RWPE2 (cell line): ENCODE results near the gene DDOST.

Source experiments
- ATAC-seq: fragments of 200-7000 bp; cut with Tn5 transposase; 3 replicates; pipeline ENCODE4 v1.9.1; 2021; ENCODE audit warnings: low read depth
- DNase-seq: peaks from one replicate; pipeline ENCODE4 v3.0.0-alpha.2; 2020; ENCODE audit warnings: low spot score
- H3K27ac ChIP-seq: fragments of 450-650 bp; 2 replicates; pipeline ENCODE4 v1.5.1; 2017; ENCODE audit warnings: mild to moderate bottlenecking; ENCODE audit not compliant: poor library complexity, severe bottlenecking
- H3K27me3 ChIP-seq: fragments of 250-450 bp; sonication (Bioruptor Pico); 2 replicates; pipeline ENCODE4 v1.5.1; 2021; ENCODE audit warnings: mild to moderate bottlenecking, moderate library complexity; ENCODE audit not compliant: insufficient read depth, poor library complexity, severe bottlenecking
- H3K36me3 ChIP-seq: fragments of 250-450 bp; sonication (Bioruptor Pico); 2 replicates; pipeline ENCODE4 v1.5.1; 2020; ENCODE audit warnings: low read depth, mild to moderate bottlenecking, moderate library complexity
- H3K4me1 ChIP-seq: fragments of 250-450 bp; sonication (Bioruptor Pico); 2 replicates; pipeline ENCODE4 v1.5.1; 2021; ENCODE audit warnings: mild to moderate bottlenecking, moderate library complexity; ENCODE audit not compliant: insufficient read depth, poor library complexity, severe bottlenecking
- H3K4me3 ChIP-seq: fragments of 250-450 bp; sonication (Bioruptor Pico); 2 replicates; pipeline ENCODE4 v1.5.1; 2021; ENCODE audit warnings: mild to moderate bottlenecking, moderate library complexity; ENCODE audit not compliant: severe bottlenecking
- H3K9me3 ChIP-seq: fragments of 250-450 bp; sonication (Bioruptor Pico); 2 replicates; pipeline ENCODE4 v1.5.1; 2021; ENCODE audit warnings: mild to moderate bottlenecking, moderate library complexity; ENCODE audit not compliant: severe bottlenecking
- CTCF ChIP-seq: fragments of 450-650 bp; IDR thresholded peaks from one replicate; pipeline ENCODE4 v1.5.1; 2017; ENCODE audit warnings: mild to moderate bottlenecking, moderate library complexity; ENCODE audit not compliant: poor library complexity, severe bottlenecking

Gene DDOST

GRCh38 chr1:20695515-20695914 is 34.3 kb upstream of the DDOST start:
- Histone ChIP-seq H3K27ac (no peak overlapping the region), H3K4me1 (peaks cover 16% of the 10 kb centered on the region), H3K9me3 (no peaks in the 10 kb centered on the region), H3K4me3 (no peak overlapping the region), H3K27me3 (no peaks in the 10 kb centered on the region), H3K36me3 (no peaks in the 10 kb centered on the region)
- no peak for DNase-seq
- no peak for TF ChIP-seq CTCF
- ATAC-seq, result no peak

GRCh38 chr1:20693623-20694022 is 32.5 kb upstream of the DDOST start:
- DNase-seq (no peak), ATAC-seq (no peak)
- Histone ChIP-seq H3K4me1 (peaks cover 16% of the 10 kb centered on the region), H3K36me3 (no peaks in the 10 kb centered on the region), H3K27me3 (no peaks in the 10 kb centered on the region), H3K9me3 (no peaks in the 10 kb centered on the region), H3K4me3 (no peak overlapping the region), H3K27ac (no peak overlapping the region)
- TF ChIP-seq CTCF, result no peak

- Histone ChIP-seq H3K27me3 (no peaks in the 10 kb centered on the region), H3K36me3 (no peaks in the 10 kb centered on the region), H3K27ac (no peak overlapping the region), H3K4me3 (no peak overlapping the region), H3K9me3 (no peaks in the 10 kb centered on the region), H3K4me1 (peaks cover under 1% of the 10 kb centered on the region)
- no peak for TF ChIP-seq CTCF
- ATAC-seq, result no peak
- no peak for DNase-seq
Observed at GRCh38 chr1:20691872-20692271, 30.7 kb upstream of the DDOST start.

GRCh38 chr1:20689645-20690056 is 28.5 kb upstream of the DDOST start:
- ATAC-seq (no peak), DNase-seq (no peak)
- Histone ChIP-seq H3K27ac (no peak overlapping the region), H3K9me3 (no peaks in the 10 kb centered on the region), H3K27me3 (no peaks in the 10 kb centered on the region), H3K4me3 (no peak overlapping the region), H3K4me1 (no peaks in the 10 kb centered on the region), H3K36me3 (no peaks in the 10 kb centered on the region)
- TF ChIP-seq CTCF, result no peak

- Histone ChIP-seq H3K9me3 (no peaks in the 10 kb centered on the region), H3K4me1 (no peaks in the 10 kb centered on the region), H3K36me3 (no peaks in the 10 kb centered on the region), H3K27me3 (no peaks in the 10 kb centered on the region), H3K4me3 (no peak overlapping the region), H3K27ac (no peak overlapping the region)
- TF ChIP-seq CTCF, result no peak
- DNase-seq (no peak), ATAC-seq (no peak)
Observed at GRCh38 chr1:20686883-20687725, 25.9 kb upstream of the DDOST start.
